Measurements from ENCODE around the gene NAALADL2.
"Not testable (repeated sequence)": the region's sequence is repeated elsewhere in the genome, so short reads cannot be mapped to it uniquely, and the experiment has no call there.

NAALADL2 gene

GRCh38 chr3:175502155-175502554, 643.0 kb downstream of the NAALADL2 start:
- DNase-seq (ENCODE audit: low read depth): no peak
- TF ChIP-seq CTCF (IDR thresholded peaks at IDR 0.05; ENCODE audit: insufficient read depth, low read depth, low read length, missing control alignments): no peak
- no peak overlapping the region for H3K4me3 ChIP-seq (ENCODE audit: low read depth, low read length)

- no peak overlapping the region for H3K4me3 ChIP-seq (ENCODE audit: low read depth, low read length)
- no peak for TF ChIP-seq CTCF (IDR thresholded peaks at IDR 0.05; ENCODE audit: insufficient read depth, low read depth, low read length, missing control alignments)
- no peak for DNase-seq (ENCODE audit: low read depth)
These were observed 652.2 kb downstream of the NAALADL2 start for GRCh38 chr3:175511219-175511785.

GRCh38 chr3:175512700-175513099, 653.6 kb downstream of the NAALADL2 start:
- no peak overlapping the region for H3K4me3 ChIP-seq (ENCODE audit: low read depth, low read length)
- no peak for TF ChIP-seq CTCF (IDR thresholded peaks at IDR 0.05; ENCODE audit: insufficient read depth, low read depth, low read length, missing control alignments)
- DNase-seq (ENCODE audit: low read depth): no peak

GRCh38 chr3:175518459-175518858, 659.3 kb downstream of the NAALADL2 start:
- DNase-seq (ENCODE audit: low read depth): peak; percentile 40
- TF ChIP-seq CTCF (IDR thresholded peaks at IDR 0.05; ENCODE audit: insufficient read depth, low read depth, low read length, missing control alignments): no peak
- no peak overlapping the region for H3K4me3 ChIP-seq (ENCODE audit: low read depth, low read length)

GRCh38 chr3:175521406-175521805, 662.3 kb downstream of the NAALADL2 start:
- no peak for DNase-seq (ENCODE audit: low read depth)
- TF ChIP-seq CTCF (IDR thresholded peaks at IDR 0.05; ENCODE audit: insufficient read depth, low read depth, low read length, missing control alignments): no peak
- no peak overlapping the region for H3K4me3 ChIP-seq (ENCODE audit: low read depth, low read length)

- peak overlapping the region; percentile 45 for H3K4me3 ChIP-seq (ENCODE audit: low read depth, low read length)
- no peak for DNase-seq (ENCODE audit: low read depth)
- TF ChIP-seq CTCF (IDR thresholded peaks at IDR 0.05; ENCODE audit: insufficient read depth, low read depth, low read length, missing control alignments): no peak
These were observed 667.1 kb downstream of the NAALADL2 start for GRCh38 chr3:175526191-175526590.

GRCh38 chr3:175526609-175527280, 667.6 kb downstream of the NAALADL2 start:
- no peak for TF ChIP-seq CTCF (IDR thresholded peaks at IDR 0.05; ENCODE audit: insufficient read depth, low read depth, low read length, missing control alignments)
- H3K4me3 ChIP-seq (ENCODE audit: low read depth, low read length): peak overlapping the region; percentile 45
- peak; percentile 19 for DNase-seq (ENCODE audit: low read depth)

- not testable (repeated sequence) for H3K4me3 ChIP-seq (ENCODE audit: low read depth, low read length); DNase-seq (ENCODE audit: low read depth)
These were observed 669.6 kb downstream of the NAALADL2 start for GRCh38 chr3:175528693-175529092.

All from GM12865 (cell line).